WTC11 (cell line): ENCODE results near the gene ANKRD50.

ENCODE experiments used
- CREB1 ChIP-seq: sonication (generic); formaldehyde crosslinking; IDR thresholded peaks from 2 replicates; pipeline ENCODE4 v1.8.0; 2023; ENCODE audit warnings: mild to moderate bottlenecking, missing genetic modification reagents
- CREM ChIP-seq: sonication (generic); formaldehyde crosslinking; IDR thresholded peaks from 2 replicates; pipeline ENCODE4 v1.8.1; 2022; ENCODE audit warnings: mild to moderate bottlenecking, missing genetic modification reagents, moderate library complexity
- CTCF ChIP-seq: fragments of 200-600 bp; IDR thresholded peaks from 2 replicates; pipeline ENCODE4 v1.8.0; 2022; ENCODE audit warnings: antibody characterized with exemption
- E2F1 ChIP-seq: sonication (generic); formaldehyde crosslinking; IDR thresholded peaks from 2 replicates; pipeline ENCODE4 v1.8.0; 2022; ENCODE audit warnings: mild to moderate bottlenecking, missing genetic modification reagents
- IRF1 ChIP-seq: sonication (generic); formaldehyde crosslinking; IDR thresholded peaks from 2 replicates; pipeline ENCODE4 v1.8.0; 2023; ENCODE audit warnings: missing genetic modification reagents
- JUN ChIP-seq: sonication (generic); formaldehyde crosslinking; IDR thresholded peaks from 2 replicates; pipeline ENCODE4 v1.8.0; 2023; ENCODE audit warnings: mild to moderate bottlenecking, missing genetic modification reagents
- KAT7 ChIP-seq: sonication (generic); formaldehyde crosslinking; IDR thresholded peaks from 2 replicates; pipeline ENCODE4 v1.8.1; 2023; ENCODE audit warnings: missing genetic modification reagents, mild to moderate bottlenecking, borderline replicate concordance
- MAX ChIP-seq: sonication (generic); formaldehyde crosslinking; IDR thresholded peaks from 2 replicates; pipeline ENCODE4 v1.8.0; 2022; ENCODE audit warnings: mild to moderate bottlenecking, missing genetic modification reagents
- MLX ChIP-seq: sonication (generic); formaldehyde crosslinking; IDR thresholded peaks from 2 replicates; pipeline ENCODE4 v1.8.1; 2023; ENCODE audit warnings: mild to moderate bottlenecking, missing genetic modification reagents, moderate library complexity
- RELA ChIP-seq: sonication (generic); formaldehyde crosslinking; IDR thresholded peaks from 2 replicates; pipeline ENCODE4 v1.8.1; 2022; ENCODE audit warnings: missing genetic modification reagents, mild to moderate bottlenecking, borderline replicate concordance
- TCF7 ChIP-seq: sonication (generic); formaldehyde crosslinking; IDR thresholded peaks from 2 replicates; pipeline ENCODE4 v1.8.0; 2022; ENCODE audit warnings: mild to moderate bottlenecking, low read depth, missing genetic modification reagents, moderate library complexity
- TEAD4 ChIP-seq: sonication (generic); formaldehyde crosslinking; IDR thresholded peaks from 2 replicates; pipeline ENCODE4 v1.8.0; 2022; ENCODE audit warnings: mild to moderate bottlenecking, missing genetic modification reagents
- ZNF317 ChIP-seq: sonication (generic); formaldehyde crosslinking; IDR thresholded peaks from 2 replicates; pipeline ENCODE4 v1.8.1; 2023; ENCODE audit warnings: low read depth, mild to moderate bottlenecking, moderate library complexity, missing genetic modification reagents, borderline replicate concordance

- TF ChIP-seq CTCF, result no peak
- no peak for TF ChIP-seq JUN (CRISPR knock-in tag)
- TF ChIP-seq KAT7 (CRISPR knock-in tag), result no peak
- TF ChIP-seq TEAD4 (CRISPR knock-in tag), result no peak
- TF ChIP-seq TCF7 (CRISPR knock-in tag), result no peak
- TF ChIP-seq MAX, result no peak
- no peak for TF ChIP-seq CREM (CRISPR knock-in tag)
- no peak for TF ChIP-seq E2F1
- no peak for TF ChIP-seq RELA (CRISPR knock-in tag)
- TF ChIP-seq MLX (CRISPR knock-in tag), result no peak
- no peak for TF ChIP-seq CREB1 (CRISPR knock-in tag)
- no peak for TF ChIP-seq IRF1 (CRISPR knock-in tag)
- no peak for TF ChIP-seq ZNF317 (CRISPR knock-in tag)
These were observed 72.4 kb downstream of the ANKRD50 start for GRCh38 chr4:124640022-124640730.
